RWPE2 (cell line): ENCODE results near the gene NCF2.
"Not testable (repeated sequence)": the region's sequence is repeated elsewhere in the genome, so short reads cannot be mapped to it uniquely, and the experiment has no call there.

Experiments used
- ATAC-seq: fragments of 200-7000 bp; cut with Tn5 transposase; 3 replicates; pipeline ENCODE4 v1.9.1; 2021; ENCODE audit warnings: low read depth
- DNase-seq: peaks from one replicate; pipeline ENCODE4 v3.0.0-alpha.2; 2020; ENCODE audit warnings: low spot score
- H3K27ac ChIP-seq: fragments of 450-650 bp; 2 replicates; pipeline ENCODE4 v1.5.1; 2017; ENCODE audit warnings: mild to moderate bottlenecking; ENCODE audit not compliant: poor library complexity, severe bottlenecking
- H3K27me3 ChIP-seq: fragments of 250-450 bp; sonication (Bioruptor Pico); 2 replicates; pipeline ENCODE4 v1.5.1; 2021; ENCODE audit warnings: mild to moderate bottlenecking, moderate library complexity; ENCODE audit not compliant: insufficient read depth, poor library complexity, severe bottlenecking
- H3K36me3 ChIP-seq: fragments of 250-450 bp; sonication (Bioruptor Pico); 2 replicates; pipeline ENCODE4 v1.5.1; 2020; ENCODE audit warnings: low read depth, mild to moderate bottlenecking, moderate library complexity
- H3K4me1 ChIP-seq: fragments of 250-450 bp; sonication (Bioruptor Pico); 2 replicates; pipeline ENCODE4 v1.5.1; 2021; ENCODE audit warnings: mild to moderate bottlenecking, moderate library complexity; ENCODE audit not compliant: insufficient read depth, poor library complexity, severe bottlenecking
- H3K4me3 ChIP-seq: fragments of 250-450 bp; sonication (Bioruptor Pico); 2 replicates; pipeline ENCODE4 v1.5.1; 2021; ENCODE audit warnings: mild to moderate bottlenecking, moderate library complexity; ENCODE audit not compliant: severe bottlenecking
- H3K9me3 ChIP-seq: fragments of 250-450 bp; sonication (Bioruptor Pico); 2 replicates; pipeline ENCODE4 v1.5.1; 2021; ENCODE audit warnings: mild to moderate bottlenecking, moderate library complexity; ENCODE audit not compliant: severe bottlenecking
- CTCF ChIP-seq: fragments of 450-650 bp; IDR thresholded peaks from one replicate; pipeline ENCODE4 v1.5.1; 2017; ENCODE audit warnings: mild to moderate bottlenecking, moderate library complexity; ENCODE audit not compliant: poor library complexity, severe bottlenecking

NCF2 gene

GRCh38 chr1:183622884-183623785 is 32.9 kb upstream of the NCF2 start:
- ATAC-seq = peak; percentile 93

DNA sequence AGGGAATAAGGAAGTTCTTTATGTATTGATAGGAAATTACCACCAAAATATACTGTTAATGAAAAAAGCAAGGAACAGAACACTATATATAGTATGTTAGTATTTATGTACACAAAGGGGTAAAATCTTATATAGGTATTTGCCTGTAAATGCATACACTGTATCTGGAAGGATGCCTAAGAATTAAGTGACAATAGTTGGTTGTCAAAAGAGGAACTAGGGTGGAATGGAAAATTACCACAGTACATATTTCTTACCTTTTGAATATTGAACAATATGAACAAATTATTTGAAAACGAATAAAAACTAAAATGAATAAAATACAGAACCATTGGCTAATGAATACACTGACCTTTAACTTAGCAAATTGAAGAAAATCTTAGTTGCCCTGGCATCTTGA is 31.8 kb upstream of the NCF2 start:
- Histone ChIP-seq H3K36me3 (peaks cover 25% of the 10 kb centered on the region), H3K9me3 (no peaks in the 10 kb centered on the region), H3K4me3 (no peak overlapping the region), H3K4me1 (peaks cover 24% of the 10 kb centered on the region), H3K27ac (peak overlapping the region; percentile 22), H3K27me3 (no peaks in the 10 kb centered on the region)
- DNase-seq = no peak
- no peak for TF ChIP-seq CTCF
- no peak for ATAC-seq

More at GRCh38 chr1:183622884-183623785, 32.9 kb upstream of the NCF2 start:
- no peak for DNase-seq
- no peaks in the 10 kb centered on the region for H3K9me3 ChIP-seq
- H3K4me1 ChIP-seq = peaks cover 24% of the 10 kb centered on the region
- no peaks in the 10 kb centered on the region for H3K27me3 ChIP-seq
- H3K27ac ChIP-seq = peak overlapping the region; percentile 22
- TF ChIP-seq CTCF = peak; percentile 85
- H3K4me3 ChIP-seq = no peak overlapping the region
- H3K36me3 ChIP-seq = peaks cover 34% of the 10 kb centered on the region

GRCh38 chr1:183620311-183620710 is 30.1 kb upstream of the NCF2 start:
- Histone ChIP-seq H3K4me1 (peaks cover 24% of the 10 kb centered on the region), H3K36me3 (peaks cover 9% of the 10 kb centered on the region), H3K27ac (peak overlapping the region; percentile 16), H3K27me3 (no peaks in the 10 kb centered on the region), H3K9me3 (no peaks in the 10 kb centered on the region), H3K4me3 (no peak overlapping the region)
- DNase-seq = no peak
- no peak for TF ChIP-seq CTCF
- no peak for ATAC-seq

GRCh38 chr1:183619781-183620180 is 29.5 kb upstream of the NCF2 start:
- DNase-seq = no peak
- Histone ChIP-seq H3K36me3 (peaks cover 4% of the 10 kb centered on the region), H3K4me3 (no peak overlapping the region)

DNA sequence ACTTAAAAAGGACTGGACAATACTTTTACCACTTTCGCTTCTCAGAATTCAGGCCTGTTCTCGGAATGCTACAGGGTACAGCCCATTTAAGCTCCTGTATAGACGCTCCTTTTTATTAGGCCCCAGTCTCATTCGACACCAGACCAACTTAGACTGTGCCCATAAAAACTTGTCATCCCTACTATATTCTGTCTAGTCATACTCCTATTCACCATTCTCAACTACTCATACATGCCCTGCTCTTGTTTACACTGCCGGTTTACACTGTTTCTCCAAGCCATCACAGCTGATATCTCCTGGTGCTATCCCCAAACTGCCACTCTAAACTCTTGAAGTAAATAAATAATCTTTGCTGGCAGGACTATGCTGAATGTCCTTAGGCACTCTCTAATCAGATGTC is 27.9 kb upstream of the NCF2 start:
- not testable (repeated sequence) for H3K4me3 ChIP-seq, H3K27me3 ChIP-seq, DNase-seq, H3K9me3 ChIP-seq, H3K36me3 ChIP-seq, ATAC-seq
- H3K27ac ChIP-seq = peak overlapping the region; percentile 16
- peaks cover 21% of the 10 kb centered on the region for H3K4me1 ChIP-seq

More at GRCh38 chr1:183619781-183620180, 29.5 kb upstream of the NCF2 start:
- no peaks in the 10 kb centered on the region for H3K27me3 ChIP-seq
- H3K27ac ChIP-seq = peak overlapping the region; percentile 16
- H3K9me3 ChIP-seq = no peaks in the 10 kb centered on the region
- no peak for TF ChIP-seq CTCF
- peaks cover 24% of the 10 kb centered on the region for H3K4me1 ChIP-seq
- ATAC-seq = no peak

DNA sequence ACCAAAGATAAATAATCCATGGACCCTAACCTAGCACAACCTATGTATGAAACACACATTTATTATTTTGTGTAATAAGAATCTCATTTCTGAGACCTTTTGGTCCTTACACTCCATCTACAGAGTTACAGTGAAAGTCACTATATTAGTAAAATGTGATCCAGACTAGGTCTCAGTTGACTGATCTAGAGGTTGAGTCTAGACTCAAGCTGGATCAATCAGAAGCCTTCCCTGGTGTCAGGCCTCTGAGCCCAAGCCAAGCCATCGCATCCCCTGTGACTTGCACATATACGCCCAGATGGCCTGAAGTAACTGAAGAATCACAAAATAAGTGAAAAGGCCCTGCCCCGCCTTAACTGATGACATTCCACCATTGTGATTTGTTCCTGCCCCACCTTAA is 22.7 kb upstream of the NCF2 start:
- not testable (repeated sequence) for ATAC-seq, H3K9me3 ChIP-seq, H3K36me3 ChIP-seq, DNase-seq, H3K27me3 ChIP-seq, H3K4me3 ChIP-seq
- Histone ChIP-seq H3K27ac (peak overlapping the region; percentile 18), H3K4me1 (peaks cover 28% of the 10 kb centered on the region)
